Colonic mucosa (tissue), 4 donors: ENCODE measurements around the gene ACTL6B. TPM values are rescaled to one million over a fixed set of nuclear protein-coding genes. Genes with fewer than 3 reads are reported as not detected.

ENCODE experiments used
- DNase-seq: peaks from one replicate; pipeline ENCODE4 v3.0.0-alpha.2; 2020
- H3K27ac ChIP-seq: fragments of 200-600 bp; one replicate; pipeline ENCODE4 v1.8.0; 2021
- H3K27me3 ChIP-seq: fragments of 200-600 bp; one replicate; pipeline ENCODE4 v1.8.0; 2021
- H3K36me3 ChIP-seq: fragments of 200-600 bp; one replicate; pipeline ENCODE4 v1.8.0; 2021
- H3K4me1 ChIP-seq: fragments of 200-600 bp; one replicate; pipeline ENCODE4 v1.8.0; 2021; ENCODE audit warnings: mild to moderate bottlenecking
- H3K4me3 ChIP-seq: fragments of 200-600 bp; one replicate; pipeline ENCODE4 v1.8.0; 2021
- H3K9ac ChIP-seq, 2 donors: one replicate each; pipeline ENCODE4 v1.7.0; 2013; ENCODE audit warnings: control low read depth in 2 of 2, low read depth in 2 of 2, low read length in 2 of 2
- H3K9me3 ChIP-seq: fragments of 200-600 bp; one replicate; pipeline ENCODE4 v1.8.0; 2021
- CTCF ChIP-seq: fragments of 200-600 bp; IDR thresholded peaks from one replicate; pipeline ENCODE4 v1.8.0; 2022; ENCODE audit warnings: antibody characterized with exemption, mild to moderate bottlenecking
- intact Hi-C: fragments of 100-400 bp; cut with DNase I; formaldehyde crosslinking; loops from one replicate; pipeline ENCODE4 v1.14.1; 2022
- total RNA-seq, 2 donors: library from RNA; stranded (reverse); fragmentation: NEBNext Ultra II Directional in 1 of 2; extraction: Animal tissue kit (Norgen Biotek cat#: 25700) in 1 of 2; gene quantifications; one replicate each; pipeline ENCODE4 v1.2.1, GENCODE V29; 2021
- donor health status: healthy.
- donor health status: DM: no; HTN: no; CAD: no.
- donor health status: DM: no; HTN: no; CAD: no.

The ACTL6B gene
- total RNA-seq, 2 donors from 2014 or later: 0.29 TPM; not detected in 1

GRCh38 chr7:100689230-100690135, 33.2 kb upstream of the ACTL6B start:
- intact Hi-C loops: loop anchor here (5.0 kb wide), 1 partner anchor 222 kb away; no protein-coding TSS in a partner anchor
- no peak for TF ChIP-seq CTCF
- no peak overlapping the region for H3K27ac ChIP-seq
- no peak for DNase-seq
- H3K9me3 ChIP-seq: no peaks in the 10 kb centered on the region
- H3K4me1 ChIP-seq: peaks cover 19% of the 10 kb centered on the region
- H3K36me3 ChIP-seq: peaks cover 10% of the 10 kb centered on the region
- no peak overlapping the region for H3K9ac ChIP-seq
- no peaks in the 10 kb centered on the region for H3K27me3 ChIP-seq
- H3K4me3 ChIP-seq: no peak overlapping the region

- Histone ChIP-seq H3K9me3 (no peaks in the 10 kb centered on the region), H3K4me1 (peaks cover 19% of the 10 kb centered on the region), H3K4me3 (no peak overlapping the region), H3K27me3 (no peaks in the 10 kb centered on the region), H3K36me3 (peaks cover 14% of the 10 kb centered on the region), H3K9ac (no peak overlapping the region), H3K27ac (no peak overlapping the region)
- TF ChIP-seq CTCF: no peak
- intact Hi-C loops: no loop called here
- no peak for DNase-seq
These were observed 32.1 kb upstream of the ACTL6B start for GRCh38 chr7:100688326-100688860.

- no peak for TF ChIP-seq CTCF
- Histone ChIP-seq H3K4me1 (peaks cover 17% of the 10 kb centered on the region), H3K27me3 (no peaks in the 10 kb centered on the region), H3K9me3 (no peaks in the 10 kb centered on the region), H3K36me3 (peaks cover 15% of the 10 kb centered on the region), H3K4me3 (no peak overlapping the region), H3K9ac (no peak overlapping the region), H3K27ac (no peak overlapping the region)
- intact Hi-C loops: no loop called here
- DNase-seq: no peak
These were observed 31.6 kb upstream of the ACTL6B start for GRCh38 chr7:100687751-100688300.

GRCh38 chr7:100687261-100687660, 31.0 kb upstream of the ACTL6B start:
- H3K27me3 ChIP-seq: no peaks in the 10 kb centered on the region
- H3K4me1 ChIP-seq: peaks cover 11% of the 10 kb centered on the region
- TF ChIP-seq CTCF: no peak
- no peak overlapping the region for H3K27ac ChIP-seq
- H3K9me3 ChIP-seq: no peaks in the 10 kb centered on the region
- no peak for DNase-seq
- no peak overlapping the region for H3K9ac ChIP-seq
- no peak overlapping the region for H3K4me3 ChIP-seq
- peaks cover 19% of the 10 kb centered on the region for H3K36me3 ChIP-seq
- intact Hi-C loops: no loop called here

GRCh38 chr7:100686822-100687211, 30.6 kb upstream of the ACTL6B start:
- DNase-seq: no peak
- H3K9me3 ChIP-seq: no peaks in the 10 kb centered on the region
- H3K4me1 ChIP-seq: peaks cover 6% of the 10 kb centered on the region
- H3K4me3 ChIP-seq: no peak overlapping the region
- H3K9ac ChIP-seq: no peak overlapping the region
- H3K27me3 ChIP-seq: no peaks in the 10 kb centered on the region
- intact Hi-C loops: no loop called here
- no peak for TF ChIP-seq CTCF
- H3K36me3 ChIP-seq: peaks cover 19% of the 10 kb centered on the region
- H3K27ac ChIP-seq: no peak overlapping the region
